Smooth muscle cell (in vitro differentiated cells): ENCODE results near the gene MYO1D. TPM values are rescaled to one million over a fixed set of nuclear protein-coding genes. Genes with fewer than 3 reads are reported as not detected.
A peak's percentile ranks its signal among the peaks of the same experiment; 100 is the strongest.

Source experiments
- DNase-seq: peaks from one replicate; lab custom pipeline; 2025; ENCODE audit not compliant: unreplicated experiment; lab: John Stamatoyannopoulos, UW
- H2AFZ ChIP-seq: fragments of 200-600 bp; sonication (generic); 2 replicates; pipeline ENCODE4 v1.6.0; 2016; ENCODE audit warnings: antibody characterized with exemption, low read depth, mild to moderate bottlenecking
- H3F3A ChIP-seq: fragments of 200-600 bp; sonication (generic); 2 replicates; pipeline ENCODE4 v1.6.0; 2017; ENCODE audit warnings: antibody characterized with exemption, low read depth
- H3K27ac ChIP-seq: fragments of 200-600 bp; sonication (generic); 2 replicates; pipeline ENCODE4 v1.5.1; 2016; ENCODE audit warnings: low read depth, mild to moderate bottlenecking
- H3K27me3 ChIP-seq: fragments of 200-600 bp; sonication (generic); 2 replicates; pipeline ENCODE4 v1.6.1; 2016; ENCODE audit warnings: low read depth, mild to moderate bottlenecking
- H3K36me3 ChIP-seq: fragments of 200-600 bp; sonication (generic); 2 replicates; pipeline ENCODE4 v1.5.1; 2016; ENCODE audit warnings: low read depth
- H3K4me1 ChIP-seq: fragments of 200-600 bp; sonication (generic); 2 replicates; pipeline ENCODE4 v1.5.1; 2016; ENCODE audit warnings: low read depth
- H3K4me2 ChIP-seq: fragments of 200-600 bp; sonication (generic); 2 replicates; pipeline ENCODE4 v1.6.0; 2016; ENCODE audit warnings: mild to moderate bottlenecking
- H3K4me3 ChIP-seq: fragments of 200-600 bp; sonication (generic); 2 replicates; pipeline ENCODE4 v1.5.1; 2016; ENCODE audit warnings: mild to moderate bottlenecking
- H3K79me2 ChIP-seq: fragments of 200-600 bp; sonication (generic); 2 replicates; pipeline ENCODE4 v1.6.0; 2016; ENCODE audit warnings: low read depth, mild to moderate bottlenecking
- H3K9ac ChIP-seq: fragments of 200-600 bp; sonication (generic); 2 replicates; pipeline ENCODE4 v1.6.0; 2016; ENCODE audit warnings: low read depth
- H3K9me3 ChIP-seq: fragments of 200-600 bp; sonication (generic); replicated peaks from 2 replicates; pipeline ENCODE4 v1.5.1; 2016; ENCODE audit warnings: low read depth
- H4K20me1 ChIP-seq: fragments of 200-600 bp; sonication (generic); 2 replicates; pipeline ENCODE4 v1.6.0; 2016; ENCODE audit warnings: low read depth
- CTCF ChIP-seq: fragments of 200-600 bp; sonication (generic); IDR thresholded peaks from 2 replicates; pipeline ENCODE4 v1.5.1; 2017; ENCODE audit warnings: borderline replicate concordance, mild to moderate bottlenecking, antibody characterized with exemption; ENCODE audit not compliant: insufficient read depth, poor library complexity, severe bottlenecking
- WGBS: methylation state at CpG from one replicate; pipeline ENCODE4 v1.1.7; 2016; ENCODE audit warnings: low lambda C conversion rate; 5-methylcytosine and 5-hydroxymethylcytosine counted together
- polyA plus RNA-seq: library from polyadenylated mRNA; unstranded; fragments of >200 nt; fragmentation: Nextera tagmentation; extraction: Ambion mirVana; gene quantifications from 2 replicates; pipeline ENCODE4 v1.2.1, GENCODE V29; 2016
- total RNA-seq: library from RNA; depleted of rRNA; stranded (reverse); fragments of >200 nt; gene quantifications from 2 replicates; pipeline ENCODE4 v1.2.3, GENCODE V29; 2014

The MYO1D gene
- total and polyA plus RNA-seq, 2 experiments from 2014 or later = 13.9 to 35.7 TPM

GRCh38 chr17:32483451-32484019 is 393.4 kb downstream of the MYO1D start:
- Histone ChIP-seq H3K4me1 (peaks cover 21% of the 10 kb centered on the region), H3K36me3 (peaks cover 2% of the 10 kb centered on the region), H3K9ac (no peak overlapping the region), H4K20me1 (peaks cover 17% of the 10 kb centered on the region), H3K9me3 (no peaks in the 10 kb centered on the region), H3K4me3 (no peak overlapping the region), H3F3A (peaks cover 9% of the 10 kb centered on the region), H3K27me3 (no peaks in the 10 kb centered on the region), H3K4me2 (no peak overlapping the region), H3K79me2 (no peaks in the 10 kb centered on the region), H3K27ac (no peak overlapping the region), H2AFZ (no peak overlapping the region)
- WGBS = 57% methylated on average over 7 of the region's 7 CpGs
- DNase-seq = no peak
- peak; percentile 29 for TF ChIP-seq CTCF

DNA sequence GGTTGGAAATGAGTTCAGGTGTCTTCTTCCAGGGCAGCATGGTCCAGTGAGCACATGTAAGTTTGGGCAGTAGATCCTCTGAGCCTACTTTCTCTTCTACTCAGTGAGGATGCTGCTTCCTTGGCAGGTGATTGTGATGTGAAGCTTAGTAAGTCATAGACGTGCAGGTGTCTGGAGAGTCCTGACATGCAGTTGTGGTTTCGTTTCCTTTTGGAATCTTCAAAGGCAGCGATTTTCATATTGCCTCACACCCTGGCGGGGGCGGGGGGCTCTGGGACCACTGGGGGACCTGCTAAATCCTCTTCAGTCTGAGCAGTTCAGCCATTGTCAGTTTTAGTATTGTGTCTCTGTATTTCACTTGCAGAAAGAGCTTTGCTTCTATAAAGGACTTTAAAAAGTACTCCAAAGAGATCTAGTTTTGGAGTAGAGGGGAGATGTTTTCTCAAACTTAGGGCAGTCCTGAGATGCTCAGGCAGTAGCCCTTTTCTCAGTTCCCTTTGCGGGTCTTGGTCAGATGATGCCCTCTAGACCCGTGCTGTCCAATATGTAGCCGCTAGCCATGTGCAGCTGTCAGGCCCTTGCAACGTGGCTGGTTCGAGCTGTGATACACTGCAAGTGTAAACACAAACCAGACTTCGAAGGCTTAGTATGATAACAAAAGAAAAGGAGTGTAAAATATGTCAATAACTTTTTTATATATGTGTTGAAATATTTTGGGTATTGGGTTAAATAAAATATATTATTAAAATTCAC is 394.2 kb downstream of the MYO1D start:
- no peak for TF ChIP-seq CTCF
- Histone ChIP-seq H3K9me3 (no peaks in the 10 kb centered on the region), H3F3A (peaks cover 9% of the 10 kb centered on the region), H3K27ac (no peak overlapping the region), H3K79me2 (no peaks in the 10 kb centered on the region), H3K27me3 (no peaks in the 10 kb centered on the region), H3K9ac (no peak overlapping the region), H3K4me3 (no peak overlapping the region), H3K4me2 (no peak overlapping the region), H3K36me3 (peaks cover 8% of the 10 kb centered on the region), H3K4me1 (peaks cover 18% of the 10 kb centered on the region), H4K20me1 (peaks cover 10% of the 10 kb centered on the region), H2AFZ (no peak overlapping the region)
- no peak for DNase-seq
- 80% methylated on average over 11 of the region's 11 CpGs for WGBS

- no peak overlapping the region for H3K4me3 ChIP-seq
- H3K4me2 ChIP-seq = no peak overlapping the region
- H3K79me2 ChIP-seq = no peaks in the 10 kb centered on the region
- no peaks in the 10 kb centered on the region for H3K27me3 ChIP-seq
- no peak for DNase-seq
- WGBS = 91% methylated on average over 8 of the region's 8 CpGs
- peaks cover 18% of the 10 kb centered on the region for H4K20me1 ChIP-seq
- no peaks in the 10 kb centered on the region for H3K9me3 ChIP-seq
- peaks cover 15% of the 10 kb centered on the region for H3K36me3 ChIP-seq
- H3F3A ChIP-seq = peaks cover 8% of the 10 kb centered on the region
- H3K4me1 ChIP-seq = peaks cover 16% of the 10 kb centered on the region
- H2AFZ ChIP-seq = no peak overlapping the region
- TF ChIP-seq CTCF = no peak
- H3K27ac ChIP-seq = no peak overlapping the region
- H3K9ac ChIP-seq = no peak overlapping the region
These were observed 395.7 kb downstream of the MYO1D start for GRCh38 chr17:32481193-32481592.
